T1000 (cell line): ENCODE data around the gene JUNB.

Source experiments
- DNase-seq: peaks from one replicate; lab custom pipeline; 2025; ENCODE audit warnings: mixed read lengths; lab: John Stamatoyannopoulos, UW

Gene JUNB

GRCh38 chr19:12791345-12792050, at the start of gene JUNB:
JUNB (plus strand) TSS chr19:12791486; CDS start chr19:12791772, 286 bp downstream.
- peak; percentile 97 for DNase-seq

DNA sequence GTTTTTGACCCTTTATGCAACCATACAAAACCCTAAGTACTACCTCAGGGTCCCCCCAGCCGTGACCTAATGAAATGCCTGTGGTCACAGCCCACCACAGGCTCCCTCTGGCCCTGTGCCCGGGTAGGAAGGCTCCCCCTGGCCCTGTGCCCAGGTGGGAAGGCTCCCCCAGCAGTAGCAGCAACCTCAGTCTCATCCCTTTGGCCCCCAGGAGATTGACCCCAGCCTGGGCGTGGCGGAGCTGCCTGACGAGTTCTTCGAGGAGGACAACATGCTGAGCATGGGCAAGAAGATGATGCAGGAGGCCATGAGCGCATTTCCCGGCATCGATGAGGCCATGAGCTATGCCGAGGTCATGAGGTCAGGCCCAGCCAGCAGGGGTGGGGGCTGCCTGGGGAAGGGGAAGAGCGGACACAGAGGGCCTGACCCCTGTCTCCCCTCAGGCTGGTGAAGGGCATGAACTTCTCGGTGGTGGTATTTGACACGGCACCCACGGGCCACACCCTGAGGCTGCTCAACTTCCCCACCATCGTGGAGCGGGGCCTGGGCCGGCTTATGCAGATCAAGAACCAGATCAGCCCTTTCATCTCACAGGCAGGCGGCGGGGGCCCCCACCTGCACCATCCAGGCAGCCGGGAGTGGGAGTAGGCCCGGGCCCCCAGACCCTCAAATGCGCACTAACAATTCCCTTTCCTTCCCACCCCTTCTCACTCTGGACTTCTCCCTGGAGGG, 46.0 kb upstream of the JUNB start:
- DNase-seq = no peak

DNA sequence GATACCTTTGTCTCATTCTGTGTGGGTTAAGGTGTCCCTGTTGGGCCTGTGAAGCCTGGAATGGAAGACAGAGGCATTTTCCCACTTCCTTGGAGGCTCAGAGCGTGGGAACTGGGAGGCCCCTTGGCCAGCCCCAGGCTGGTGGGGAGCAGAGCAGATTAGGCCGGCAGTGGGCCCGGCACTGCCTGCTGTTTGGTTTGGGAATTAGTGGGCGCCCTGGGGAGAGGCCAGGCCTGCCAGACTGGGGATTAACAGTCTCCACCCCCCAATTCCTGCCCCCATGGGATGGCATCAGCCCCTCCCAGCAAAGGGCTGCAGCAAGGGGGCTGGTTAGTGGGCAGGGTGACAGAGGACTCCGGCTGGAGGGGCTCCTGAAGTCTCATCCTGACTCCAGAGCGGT, 42.8 kb upstream of the JUNB start:
- no peak for DNase-seq

GRCh38 chr19:12749938-12750521, 41.3 kb upstream of the JUNB start:
- DNase-seq = peak; percentile 17

DNA sequence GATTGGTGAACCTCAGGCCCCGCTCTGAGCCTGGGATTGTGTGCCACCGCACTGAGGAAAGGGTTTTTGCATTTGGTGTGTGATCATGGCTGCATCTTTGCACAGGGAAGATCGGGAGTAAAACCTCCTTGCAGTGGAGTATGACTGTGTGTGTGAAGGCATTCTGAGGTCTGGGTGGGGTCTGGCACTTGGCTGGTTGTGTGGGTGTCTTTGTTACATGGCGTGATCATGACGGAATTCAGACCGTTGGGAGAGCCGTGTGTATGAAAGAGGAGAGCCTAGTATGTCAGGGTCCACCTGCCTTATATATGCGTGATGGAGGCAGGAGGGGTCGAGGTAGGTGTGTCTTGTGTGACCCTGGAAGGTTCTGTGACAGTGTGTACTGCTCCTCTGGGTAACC, 40.4 kb upstream of the JUNB start:
- no peak for DNase-seq

- no peak for DNase-seq
Observed at GRCh38 chr19:12751635-12752034, 39.7 kb upstream of the JUNB start, which contains the start of gene BEST2. BEST2 (plus strand) TSS chr19:12751791; CDS start chr19:12752593, 802 bp downstream.

DNA sequence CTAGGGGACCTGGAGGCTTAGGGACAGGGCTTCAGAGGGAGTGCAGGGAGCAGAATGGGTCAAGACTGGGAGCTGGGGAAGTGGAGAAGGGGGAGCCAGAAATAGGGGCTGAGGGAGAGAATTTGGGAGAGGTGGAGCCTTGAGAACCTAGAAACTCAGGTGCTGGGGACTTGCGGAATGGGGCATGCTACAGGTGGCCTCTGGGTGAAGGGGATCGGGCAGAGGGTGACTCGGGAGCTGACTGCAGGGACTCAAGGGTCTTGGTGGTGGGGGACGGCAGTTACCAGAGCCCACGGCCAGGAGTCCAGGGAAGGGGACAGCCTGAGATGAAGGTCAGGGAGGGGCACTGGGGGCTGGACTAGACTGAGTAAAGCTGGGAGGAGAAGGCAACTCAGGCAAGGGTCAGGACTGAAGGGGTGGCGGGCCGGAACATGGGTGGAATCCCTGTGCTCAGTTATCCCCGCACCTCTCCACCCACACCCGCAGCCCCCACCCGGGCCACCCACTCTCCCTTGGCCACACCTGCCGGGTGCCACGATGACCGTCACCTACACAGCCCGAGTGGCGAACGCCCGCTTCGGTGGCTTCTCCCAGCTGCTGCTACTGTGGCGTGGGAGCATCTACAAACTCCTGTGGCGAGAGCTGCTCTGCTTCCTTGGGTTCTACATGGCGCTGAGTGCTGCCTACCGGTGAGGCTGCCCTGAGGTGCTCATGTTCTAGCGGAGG, 39.1 kb upstream of the JUNB start:
- no peak for DNase-seq

GRCh38 chr19:12754465-12755196, 36.7 kb upstream of the JUNB start:
- DNase-seq = no peak

DNA sequence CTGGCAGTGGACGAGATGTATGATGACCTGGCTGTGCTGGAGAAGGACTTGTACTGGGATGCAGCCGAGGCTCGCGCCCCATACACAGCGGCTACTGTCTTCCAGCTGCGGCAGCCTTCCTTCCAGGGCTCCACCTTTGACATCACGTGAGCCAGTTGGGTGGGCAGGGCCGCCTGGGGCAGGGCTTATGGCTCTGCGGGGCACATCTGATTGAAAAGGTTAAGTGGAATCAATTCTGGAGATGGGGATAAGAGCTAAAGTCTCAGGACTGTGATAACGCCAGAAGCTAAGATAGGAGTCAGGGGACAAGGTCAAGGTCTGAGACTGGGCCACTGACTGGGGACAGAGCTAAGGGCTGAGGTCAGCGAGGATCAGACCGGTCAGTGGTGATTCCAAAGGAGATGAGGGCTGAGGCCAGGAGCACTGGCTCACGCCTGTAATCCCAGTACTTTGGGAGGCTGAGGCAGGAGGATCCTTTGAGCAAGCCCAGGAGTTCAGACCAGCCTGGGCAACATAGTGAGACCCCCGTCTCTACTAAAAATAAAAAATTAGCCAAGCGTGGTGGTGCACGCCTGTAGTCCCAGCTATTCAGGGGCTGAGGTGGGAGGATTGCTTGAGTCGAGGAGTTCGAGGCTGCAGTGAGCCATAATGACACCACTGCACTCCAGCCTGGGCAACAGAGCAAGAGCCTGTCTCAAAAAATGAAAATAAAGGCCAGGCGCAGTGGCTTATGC, 35.0 kb upstream of the JUNB start:
- DNase-seq = no peak

DNA sequence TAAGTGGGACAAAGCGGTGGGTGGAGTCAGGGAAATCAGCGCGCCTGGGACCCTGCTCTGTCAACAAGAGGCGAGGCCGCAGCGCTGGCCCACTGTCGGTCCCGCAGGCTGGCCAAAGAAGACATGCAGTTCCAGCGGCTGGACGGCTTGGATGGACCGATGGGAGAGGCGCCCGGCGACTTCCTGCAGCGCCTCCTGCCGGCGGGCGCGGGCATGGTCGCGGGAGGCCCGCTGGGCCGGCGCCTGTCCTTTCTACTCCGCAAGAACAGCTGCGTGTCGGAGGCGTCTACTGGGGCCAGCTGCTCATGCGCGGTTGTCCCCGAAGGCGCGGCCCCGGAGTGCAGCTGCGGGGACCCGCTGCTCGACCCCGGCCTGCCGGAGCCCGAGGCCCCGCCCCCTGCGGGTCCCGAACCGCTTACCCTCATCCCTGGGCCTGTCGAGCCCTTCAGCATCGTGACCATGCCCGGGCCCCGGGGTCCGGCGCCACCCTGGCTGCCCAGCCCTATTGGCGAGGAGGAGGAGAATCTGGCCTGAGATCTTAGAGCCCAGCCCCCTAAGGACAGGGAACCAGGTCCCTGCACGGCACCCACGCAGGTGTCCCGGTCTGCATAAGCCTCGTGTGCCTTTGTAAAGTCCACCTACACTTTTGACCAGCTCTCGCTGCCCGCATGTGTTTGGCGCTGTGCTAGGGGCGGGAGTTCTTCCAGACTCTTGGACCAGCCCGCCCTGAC, 33.6 kb upstream of the JUNB start:
- no peak for DNase-seq

- DNase-seq = no peak
Observed at GRCh38 chr19:12759686-12760085, 31.6 kb upstream of the JUNB start.

DNA sequence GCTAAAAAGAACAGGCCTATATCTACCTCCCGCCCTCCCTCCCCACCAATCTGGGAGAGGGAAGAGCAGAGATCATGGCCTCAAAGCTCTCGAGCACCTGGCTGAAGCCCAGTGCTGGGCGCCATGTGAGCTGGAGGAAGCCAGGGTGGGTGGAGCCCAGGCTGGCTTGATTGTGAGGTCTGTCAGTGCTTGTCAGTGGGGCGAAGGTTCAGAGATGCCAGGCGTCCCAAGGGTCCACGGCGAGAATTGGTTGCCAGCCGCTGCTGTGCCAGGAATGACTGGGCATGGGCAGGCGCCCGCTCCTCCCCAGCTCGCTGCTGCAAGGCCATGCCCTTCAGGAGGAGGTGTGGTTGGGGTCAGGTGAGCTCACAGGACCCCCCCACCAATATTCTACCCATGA, 28.2 kb upstream of the JUNB start:
- DNase-seq = no peak

GRCh38 chr19:12764698-12765097, 26.6 kb upstream of the JUNB start:
- DNase-seq = no peak

DNA sequence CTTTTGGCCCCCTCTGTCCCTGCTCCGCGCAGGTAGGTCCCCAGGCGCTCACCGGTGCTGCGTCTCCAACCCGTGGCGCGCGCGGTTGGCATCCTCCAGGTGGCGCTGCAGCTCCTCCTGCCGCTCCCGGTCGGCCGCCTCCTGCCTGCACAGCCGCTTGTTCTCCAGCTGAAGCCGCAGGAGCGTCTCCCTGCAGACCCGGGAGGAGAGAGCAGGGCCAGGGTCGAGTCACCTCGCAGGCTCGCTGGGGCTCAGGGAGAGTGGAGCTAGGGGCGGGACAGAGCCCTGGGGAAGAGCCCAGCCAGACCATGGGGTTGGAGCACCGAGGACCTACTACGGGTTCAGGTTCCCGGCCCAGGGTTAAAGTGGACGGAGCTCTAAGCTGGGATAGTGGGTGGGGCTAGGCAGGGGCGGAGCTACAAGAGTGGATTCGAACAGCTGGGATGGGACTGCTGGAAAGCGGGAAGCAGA, 25.2 kb upstream of the JUNB start:
- peak; percentile 75 for DNase-seq

DNA sequence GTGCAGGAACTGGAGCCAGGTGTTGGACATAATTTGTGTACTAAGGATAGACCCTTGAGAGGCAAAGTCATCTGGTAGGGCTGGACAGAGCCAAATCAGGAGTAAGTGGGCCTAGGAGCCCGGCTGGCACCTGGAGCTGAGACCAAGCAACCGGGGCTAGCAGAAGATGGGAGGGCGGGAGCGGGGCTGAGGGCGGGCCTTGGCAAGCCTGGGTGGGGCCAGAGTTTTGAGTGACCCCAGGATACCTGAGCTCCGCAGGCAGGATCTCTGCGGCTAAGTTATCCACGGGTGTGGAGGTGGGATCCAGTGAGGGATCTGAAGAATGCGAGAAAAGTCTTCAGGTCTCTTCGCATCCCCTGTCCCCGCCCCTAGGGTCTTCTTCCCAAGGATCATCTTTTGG, 24.1 kb upstream of the JUNB start:
- no peak for DNase-seq

- DNase-seq = no peak
Observed at GRCh38 chr19:12767666-12768065, 23.6 kb upstream of the JUNB start.

- DNase-seq = no peak
Observed at GRCh38 chr19:12769689-12770088, 21.6 kb upstream of the JUNB start.

DNA sequence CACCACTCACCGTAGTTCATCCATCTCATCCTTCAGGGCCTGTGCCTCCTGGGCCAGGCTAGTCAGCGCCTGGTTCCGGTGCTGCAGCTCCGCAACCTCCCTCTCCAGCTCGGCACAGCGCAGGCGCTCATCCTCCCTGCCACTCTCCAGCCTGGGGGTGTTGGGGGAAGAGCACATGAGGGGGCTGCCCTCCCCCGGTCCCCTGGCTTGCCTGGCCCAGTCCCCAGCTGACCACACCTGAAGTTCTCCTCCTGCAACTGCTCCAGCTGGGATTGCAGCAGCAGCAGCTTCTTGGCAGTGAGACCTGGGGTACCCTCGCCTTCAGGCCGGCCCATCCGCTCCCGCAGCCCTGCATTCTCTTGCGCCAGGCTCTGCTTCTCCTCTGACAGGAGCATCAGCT, 20.4 kb upstream of the JUNB start:
- no peak for DNase-seq

GRCh38 chr19:12772323-12772722, 19.0 kb upstream of the JUNB start:
- DNase-seq = no peak

DNA sequence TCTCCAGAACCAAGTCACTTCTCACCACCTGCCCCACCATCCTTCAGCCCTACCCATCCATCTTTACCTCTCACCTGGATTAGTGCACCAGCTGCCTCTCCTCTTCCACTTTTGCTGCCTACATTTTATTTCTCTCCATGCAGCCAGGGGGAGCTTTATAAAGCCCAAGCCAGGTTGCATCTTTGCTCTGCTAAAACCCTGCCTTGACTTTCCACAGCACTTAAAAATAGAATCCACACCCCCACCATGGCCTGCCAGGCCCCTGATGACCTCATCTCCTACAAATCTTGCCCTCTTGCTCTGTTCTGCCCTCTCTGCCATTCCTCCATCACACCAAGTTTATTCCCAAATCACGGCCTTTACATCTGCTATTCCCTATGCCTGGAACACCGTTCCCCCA, 17.7 kb upstream of the JUNB start:
- no peak for DNase-seq
